HCT116 (cell line): ENCODE results near the gene CIDEA. TPM values are rescaled to one million over a fixed set of nuclear protein-coding genes. Genes with fewer than 3 reads are reported as not detected.

Source experiments
- ATAC-seq: fragments of 200-7000 bp; cut with Tn5 transposase; 2 replicates; pipeline ENCODE4 v1.9.1; 2020; ENCODE audit warnings: mild to moderate bottlenecking, moderate library complexity
- BruUV-seq: library from RNA; stranded (reverse); fragments of 400-500 nt; replicated peaks from 2 replicates; lab custom pipeline; 2021; lab: Mats Ljungman, UMichigan
- CTCF ChIA-PET: fragments of 300-600 bp; sonication (Branson Sonifier 250); formaldehyde crosslinking; loops from one replicate; lab custom pipeline; 2021; ENCODE audit warnings: antibody characterized with exemption; lab: Charles Lee
- POLR2A ChIA-PET: fragments of 300-600, 350-600 bp; sonication (Branson Sonifier 250); formaldehyde crosslinking; loops from one replicate; lab custom pipeline; 2021; ENCODE audit warnings: antibody characterized with exemption; lab: Charles Lee
- RAD21 ChIA-PET, 2 experiments: fragments of 300-600 bp; sonication (Branson Sonifier 250); formaldehyde crosslinking; loops; one replicate each; lab custom pipeline; 2023; ENCODE audit warnings: low total read pairs in 2 of 2; ENCODE audit not compliant: uncharacterized antibody in 2 of 2, unreplicated experiment in 2 of 2, low non-redundant PET in 1 of 2; lab: Charles Lee
- DNase-seq: peaks from one replicate; pipeline ENCODE4 v3.0.0-alpha.2; 2010; ENCODE audit warnings: low read depth, low spot score
- H2AFZ ChIP-seq: fragments of 200-600 bp; shearing (Covaris generic), sonication (generic); 2 replicates; pipeline ENCODE4 v1.6.1; 2017; ENCODE audit warnings: low read depth, mixed run types, mixed read lengths, antibody characterized with exemption, low read length; ENCODE audit not compliant: poor library complexity, severe bottlenecking
- H3K27ac ChIP-seq: 2 replicates; pipeline ENCODE4 v1.5.1; 2012; ENCODE audit warnings: low read depth, low read length
- H3K27me3 ChIP-seq: fragments of 200-600 bp; sonication (generic); 2 replicates; pipeline ENCODE4 v1.6.1; 2016; ENCODE audit warnings: mixed run types, low read length, mixed read lengths; ENCODE audit not compliant: insufficient read depth
- H3K36me3 ChIP-seq, 2 experiments: fragments of 200-500 bp in 1 of 2; fragments of 200-600 bp in 1 of 2; sonication (Bioruptor generic) in 1 of 2; sonication (generic) in 1 of 2; 2 replicates each; pipeline versions ENCODE4 v1.5.1 to v1.6.1; 2014 to 2016; ENCODE audit warnings: low read length in 2 of 2, inconsistent platforms in 1 of 2, mixed read lengths in 1 of 2, mixed run types in 1 of 2; ENCODE audit not compliant: insufficient read depth in 2 of 2, control insufficient read depth in 1 of 2
- H3K4me1 ChIP-seq, 2 experiments: fragments of 200-600 bp in 1 of 2; sonication (generic) in 1 of 2; 2 replicates each; pipeline versions ENCODE4 v1.5.1 to v1.6.1; 2012 to 2017; ENCODE audit warnings: low read length in 2 of 2, inconsistent platforms in 1 of 2, mild to moderate bottlenecking in 1 of 2, mixed read lengths in 1 of 2, mixed run types in 1 of 2, moderate library complexity in 1 of 2; ENCODE audit not compliant: insufficient read depth in 2 of 2, control insufficient read depth in 1 of 2
- H3K4me2 ChIP-seq: fragments of 200-600 bp; sonication (generic); 2 replicates; pipeline ENCODE4 v1.6.1; 2017; ENCODE audit warnings: mixed run types, low read length, mixed read lengths
- H3K4me3 ChIP-seq, 2 experiments: fragments of 200-600 bp in 1 of 2; sonication (generic) in 1 of 2; replicated peaks in 1 of 2; 2 replicates each; pipeline ENCODE4 v1.5.1; 2011 to 2016; ENCODE audit warnings: low read length in 2 of 2, control low read depth in 1 of 2, low read depth in 1 of 2, mild to moderate bottlenecking in 1 of 2, mixed read lengths in 1 of 2, mixed run types in 1 of 2
- H3K79me2 ChIP-seq: fragments of 200-600 bp; sonication (generic); 2 replicates; pipeline ENCODE4 v1.6.1; 2017; ENCODE audit warnings: mild to moderate bottlenecking, mixed run types, low read length, moderate library complexity, mixed read lengths; ENCODE audit not compliant: insufficient read depth
- H3K9ac ChIP-seq: fragments of 200-600 bp; sonication (generic); 2 replicates; pipeline ENCODE4 v1.6.1; 2016; ENCODE audit warnings: low read length, mixed read lengths
- H3K9me2 ChIP-seq: fragments of 200-600 bp; sonication (generic), shearing (Covaris generic); 2 replicates; pipeline ENCODE4 v1.6.1; 2017; ENCODE audit warnings: mixed run types, mild to moderate bottlenecking, moderate library complexity; ENCODE audit not compliant: insufficient read depth
- H3K9me3 ChIP-seq, 2 experiments: fragments of 200-500 bp in 1 of 2; fragments of 200-600 bp in 1 of 2; sonication (Bioruptor generic) in 1 of 2; sonication (generic) in 1 of 2; 2 replicates each; pipeline ENCODE4 v1.6.1; 2014 to 2017; ENCODE audit warnings: low read length in 2 of 2, mixed read lengths in 2 of 2, inconsistent platforms in 1 of 2, low read depth in 1 of 2, mild to moderate bottlenecking in 1 of 2, mixed run types in 1 of 2, moderate library complexity in 1 of 2; ENCODE audit not compliant: control insufficient read depth in 1 of 2, insufficient read depth in 1 of 2
- H4K20me1 ChIP-seq: fragments of 200-600 bp; sonication (generic), shearing (Covaris generic); 2 replicates; pipeline ENCODE4 v1.6.1; 2017; ENCODE audit warnings: mixed run types, mild to moderate bottlenecking, moderate library complexity; ENCODE audit not compliant: insufficient read depth
- CEBPB ChIP-seq: IDR thresholded peaks from 2 replicates; pipeline ENCODE4 v1.6.1; 2012; ENCODE audit warnings: low read depth
- JUND ChIP-seq: IDR thresholded peaks from 2 replicates; pipeline ENCODE4 v1.6.1; 2012
- POLR2AphosphoS5 ChIP-seq: IDR thresholded peaks from 2 replicates; pipeline ENCODE4 v1.6.1; 2011; ENCODE audit warnings: mild to moderate bottlenecking, low read depth, low read length, moderate library complexity
- SP1 ChIP-seq: IDR thresholded peaks from 2 replicates; pipeline ENCODE4 v1.6.1; 2012; ENCODE audit warnings: low read depth
- ZBTB33 ChIP-seq: IDR thresholded peaks from 2 replicates; pipeline ENCODE4 v1.6.1; 2011; ENCODE audit warnings: mild to moderate bottlenecking, low read length, moderate library complexity; ENCODE audit not compliant: insufficient replicate concordance; ENCODE audit errors: extremely low read depth
- intact Hi-C: fragments of 100-400 bp; cut with micrococcal nuclease; formaldehyde crosslinking; loops from 2 replicates; pipeline ENCODE4 v1.10.0; 2022
- total RNA-seq: library from RNA; stranded (reverse); gene quantifications from one replicate; pipeline ENCODE4 v1.2.1, GENCODE V29; 2021; ENCODE audit not compliant: unreplicated experiment

The CIDEA gene
- total RNA-seq, 1 experiment from 2014 or later: not detected

DNA sequence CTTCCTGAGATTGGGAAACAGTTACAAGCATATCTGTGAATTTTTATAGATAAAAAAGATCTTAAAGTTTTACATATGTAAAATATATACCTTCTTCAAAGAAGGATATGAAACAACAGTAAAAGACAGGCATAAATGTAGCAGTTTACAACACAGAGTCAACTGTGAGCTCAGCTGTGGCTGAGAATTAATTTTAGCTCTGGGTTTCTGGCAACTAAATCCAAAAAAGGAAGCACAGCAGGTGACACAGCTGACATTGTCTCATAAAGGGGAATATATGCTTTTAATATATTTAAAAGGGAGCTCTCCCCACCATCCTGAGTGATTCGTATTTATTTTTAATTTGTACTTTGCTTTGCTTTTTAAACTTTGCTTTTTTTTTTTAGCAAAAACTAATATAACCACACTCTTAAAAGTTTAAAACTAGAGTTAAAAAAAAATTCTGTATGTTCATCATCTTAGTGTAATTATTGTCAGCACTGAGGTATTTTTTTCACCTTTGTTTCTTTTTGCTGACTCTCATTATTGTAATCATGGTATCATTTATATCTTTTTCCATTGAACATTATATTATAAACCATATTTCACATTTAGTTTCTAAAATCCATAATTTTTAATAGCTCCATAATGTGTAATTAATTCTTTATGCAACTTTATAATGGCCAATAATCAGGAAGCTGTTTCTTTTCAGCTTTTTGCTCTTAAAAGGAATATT, 60.6 kb downstream of the CIDEA start:
- ChIA-PET CTCF (interaction anchor here (1.1 to 4.5 kb wide), 3 partner anchors 9 to 43 kb away, joined by 3 to 29 read pairs (median 3); no protein-coding TSS in a partner anchor), RAD21 (no interaction called here), POLR2A (no interaction called here)
- Histone ChIP-seq H3K4me2 (no peak overlapping the region), H4K20me1 (no peaks in the 10 kb centered on the region; the same call in 1 of the 2 replicates), H3K36me3 (peaks cover 27 to 63% of the 10 kb centered on the region in 2 experiments), H2AFZ (no peak overlapping the region), H3K27ac (no peak overlapping the region), H3K79me2 (peaks cover 87% of the 10 kb centered on the region), H3K9ac (no peak overlapping the region), H3K4me3 (no peak overlapping the region), H3K9me3 (peaks cover 0 to 5% of the 10 kb centered on the region in 2 experiments; a peak in 1 of 4 replicates), H3K27me3 (no peaks in the 10 kb centered on the region), H3K4me1 (peaks cover 3% of the 10 kb centered on the region in 2 experiments), H3K9me2 (no peaks in the 10 kb centered on the region)
- no TSS peak for BruUV-seq
- no peak for TF ChIP-seq ZBTB33
- intact Hi-C loops: no loop called here
- ATAC-seq (no peak), DNase-seq (no peak)

GRCh38 chr18:12315490-12315889, 61.3 kb downstream of the CIDEA start:
- Histone ChIP-seq H3K4me1 (no peaks in the 10 kb centered on the region), H3K27ac (no peak overlapping the region), H3K9ac (no peak overlapping the region), H3K4me2 (no peak overlapping the region), H4K20me1 (peaks cover 2% of the 10 kb centered on the region; the same call in 1 of the 2 replicates), H3K4me3 (no peak overlapping the region), H3K36me3 (peaks cover 27 to 60% of the 10 kb centered on the region in 2 experiments), H3K9me3 (peaks cover 0 to 5% of the 10 kb centered on the region in 2 experiments; a peak in 1 of 4 replicates), H3K9me2 (no peaks in the 10 kb centered on the region), H3K27me3 (no peaks in the 10 kb centered on the region), H3K79me2 (peaks cover 86% of the 10 kb centered on the region)
- ATAC-seq: no peak
- ChIA-PET CTCF (interaction anchor here (1.1 to 4.5 kb wide), 3 partner anchors 8 to 44 kb away, joined by 3 to 29 read pairs (median 3); no protein-coding TSS in a partner anchor), RAD21 (no interaction called here), POLR2A (no interaction called here)
- intact Hi-C loops: no loop called here
- BruUV-seq: no TSS peak
- DNase-seq: no peak
- TF ChIP-seq CEBPB (no peak), SP1 (no peak), ZBTB33 (no peak), POLR2AphosphoS5 (no peak), JUND (no peak)
- TF ChIP-seq, all 23 proteins: peak for 0
- H2AFZ ChIP-seq: no peak overlapping the region
